HepG2 (cell line): ENCODE data around the gene CDK2. TPM values are rescaled to one million over a fixed set of nuclear protein-coding genes. Genes with fewer than 3 reads are reported as not detected.

Experiments
- EP300 ChIP-seq, 3 experiments: sonication (generic) in 1 of 3; formaldehyde crosslinking in 1 of 3; IDR thresholded peaks; 2 replicates each; pipeline versions ENCODE4 v1.5.1 to v1.6.1; 2011 to 2020; ENCODE audit warnings: low read depth in 2 of 3, low read length in 2 of 3, borderline replicate concordance in 1 of 3, improper control_type of control experiment in 1 of 3, mild to moderate bottlenecking in 1 of 3, missing genetic modification reagents in 1 of 3, moderate library complexity in 1 of 3
- HMG20B ChIP-seq: conservative IDR thresholded peaks from 2 replicates; pipeline ENCODE4 v1.6.1; 2016; ENCODE audit warnings: missing genetic modification reagents, missing compliant biosample characterization
- NKX3-1 ChIP-seq: sonication (generic); formaldehyde crosslinking; IDR thresholded peaks from 2 replicates; pipeline ENCODE4 v1.5.0; 2020; ENCODE audit warnings: missing genetic modification reagents
- NPAS2 ChIP-seq: sonication (generic); formaldehyde crosslinking; IDR thresholded peaks from 2 replicates; pipeline ENCODE4 v1.8.0; 2022; ENCODE audit warnings: mild to moderate bottlenecking, missing genetic modification reagents, borderline replicate concordance
- YEATS2 ChIP-seq: sonication (generic); formaldehyde crosslinking; IDR thresholded peaks from 2 replicates; pipeline ENCODE4 v1.4.0; 2020; ENCODE audit warnings: missing genetic modification reagents, borderline replicate concordance
- YEATS4 ChIP-seq: sonication (generic); formaldehyde crosslinking; IDR thresholded peaks from 2 replicates; pipeline ENCODE4 v1.4.0; 2020; ENCODE audit warnings: missing genetic modification reagents, borderline replicate concordance
- ZMYM3 ChIP-seq: sonication (generic); formaldehyde crosslinking; IDR thresholded peaks from 2 replicates; pipeline ENCODE4 v1.5.1; 2020; ENCODE audit warnings: mild to moderate bottlenecking, missing genetic modification reagents
- ZNF30 ChIP-seq: sonication (generic); formaldehyde crosslinking; IDR thresholded peaks from 2 replicates; pipeline ENCODE4 v1.5.0; 2020; ENCODE audit warnings: mild to moderate bottlenecking, missing genetic modification reagents
- ZNF547 ChIP-seq: sonication (generic); formaldehyde crosslinking; IDR thresholded peaks from 2 replicates; pipeline ENCODE4 v1.5.1; 2020; ENCODE audit warnings: mild to moderate bottlenecking, missing genetic modification reagents
- ZNF761 ChIP-seq: sonication (generic); formaldehyde crosslinking; conservative IDR thresholded peaks from 2 replicates; pipeline ENCODE4 v1.4.0; 2020; ENCODE audit warnings: mild to moderate bottlenecking, missing genetic modification reagents
- ZNF772 ChIP-seq: sonication (generic); formaldehyde crosslinking; IDR thresholded peaks from 2 replicates; pipeline ENCODE4 v1.5.0; 2020; ENCODE audit warnings: mild to moderate bottlenecking, missing genetic modification reagents
- polyA plus RNA-seq, 8 experiments: library from polyadenylated mRNA; depleted of rRNA in 3 of 8; stranded (reverse) in 7 of 8; unstranded in 1 of 8; fragments of >200 nt; fragmentation: Illumina TruSeq in 4 of 8; extraction: Trizol in 4 of 8; gene quantifications; 2 replicates each; pipeline versions ENCODE4 v1.2.1 to v1.2.3, GENCODE V29; 2011 to 2016; ENCODE audit warnings: low read depth in 4 of 8, missing spikeins in 1 of 8, mixed read lengths in 1 of 8; ENCODE audit not compliant: insufficient read depth in 1 of 8
- total RNA-seq, 5 experiments: library from RNA; depleted of rRNA; stranded (reverse); fragments of >200 nt; fragmentation: Illumina TruSeq; extraction: Trizol; gene quantifications; 2 replicates each; pipeline ENCODE4 v1.2.3, GENCODE V29; 2016; ENCODE audit warnings: low read depth in 1 of 5
- TF ChIP-seq, protein P1 (sequence below): sonication (generic); formaldehyde crosslinking; IDR thresholded peaks from 2 replicates; pipeline ENCODE4 v1.4.0; 2020; ENCODE audit warnings: mild to moderate bottlenecking, missing genetic modification reagents
- TF ChIP-seq, protein P2 (sequence below): sonication (generic); formaldehyde crosslinking; IDR thresholded peaks from 2 replicates; pipeline ENCODE4 v1.5.0; 2020; ENCODE audit warnings: missing genetic modification reagents, mild to moderate bottlenecking, borderline replicate concordance
- TF ChIP-seq, protein P3 (sequence below): sonication (generic); formaldehyde crosslinking; conservative IDR thresholded peaks from 2 replicates; pipeline ENCODE4 v1.5.0; 2020; ENCODE audit warnings: missing genetic modification reagents
- TF ChIP-seq, protein P4 (sequence below): sonication (generic); IDR thresholded peaks from 2 replicates; pipeline ENCODE4 v1.6.1; 2016; ENCODE audit warnings: low read depth, borderline replicate concordance
- TF ChIP-seq, protein P5 (sequence below): sonication (generic); formaldehyde crosslinking; IDR thresholded peaks from 2 replicates; pipeline ENCODE4 v1.5.1; 2020; ENCODE audit warnings: mild to moderate bottlenecking, missing genetic modification reagents, moderate library complexity

Gene CDK2
- total and polyA plus RNA-seq, 2 of the 13 experiments (the other 11 are each of a cell fraction or from before 2014, with no cell fraction given) = 47.5 to 52.6 TPM

DNA sequence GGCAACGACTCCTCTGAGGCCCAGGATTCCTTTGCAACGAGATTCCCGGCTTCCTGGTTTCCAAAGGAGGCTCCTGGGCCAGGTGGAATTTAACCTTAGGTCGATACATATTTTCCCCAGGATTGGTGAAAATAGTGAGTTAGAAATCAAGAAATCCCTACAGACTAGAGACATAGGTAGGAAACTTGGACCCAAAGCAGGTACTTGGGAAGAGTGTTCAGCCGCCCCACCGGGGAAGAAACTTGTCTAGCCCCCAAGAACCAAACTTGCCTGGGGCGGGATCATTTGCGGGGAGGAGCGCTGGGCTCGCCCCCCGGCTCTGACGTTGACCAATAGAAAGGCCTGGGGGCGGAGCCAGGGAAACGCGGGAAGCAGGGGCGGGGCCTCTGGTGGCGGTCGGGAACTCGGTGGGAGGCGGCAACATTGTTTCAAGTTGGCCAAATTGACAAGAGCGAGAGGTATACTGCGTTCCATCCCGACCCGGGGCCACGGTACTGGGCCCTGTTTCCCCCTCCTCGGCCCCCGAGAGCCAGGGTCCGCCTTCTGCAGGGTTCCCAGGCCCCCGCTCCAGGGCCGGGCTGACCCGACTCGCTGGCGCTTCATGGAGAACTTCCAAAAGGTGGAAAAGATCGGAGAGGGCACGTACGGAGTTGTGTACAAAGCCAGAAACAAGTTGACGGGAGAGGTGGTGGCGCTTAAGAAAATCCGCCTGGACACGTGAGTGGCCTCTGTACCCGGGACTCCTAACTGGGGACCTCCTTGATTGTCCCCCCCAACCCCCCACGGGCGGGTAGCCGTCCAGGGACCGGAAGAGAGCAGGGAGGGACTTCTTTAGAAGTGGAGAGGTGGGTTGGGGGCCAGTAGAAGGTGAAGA lies at the start of gene CDK2 (continued):
- TF ChIP-seq, protein P1, sequence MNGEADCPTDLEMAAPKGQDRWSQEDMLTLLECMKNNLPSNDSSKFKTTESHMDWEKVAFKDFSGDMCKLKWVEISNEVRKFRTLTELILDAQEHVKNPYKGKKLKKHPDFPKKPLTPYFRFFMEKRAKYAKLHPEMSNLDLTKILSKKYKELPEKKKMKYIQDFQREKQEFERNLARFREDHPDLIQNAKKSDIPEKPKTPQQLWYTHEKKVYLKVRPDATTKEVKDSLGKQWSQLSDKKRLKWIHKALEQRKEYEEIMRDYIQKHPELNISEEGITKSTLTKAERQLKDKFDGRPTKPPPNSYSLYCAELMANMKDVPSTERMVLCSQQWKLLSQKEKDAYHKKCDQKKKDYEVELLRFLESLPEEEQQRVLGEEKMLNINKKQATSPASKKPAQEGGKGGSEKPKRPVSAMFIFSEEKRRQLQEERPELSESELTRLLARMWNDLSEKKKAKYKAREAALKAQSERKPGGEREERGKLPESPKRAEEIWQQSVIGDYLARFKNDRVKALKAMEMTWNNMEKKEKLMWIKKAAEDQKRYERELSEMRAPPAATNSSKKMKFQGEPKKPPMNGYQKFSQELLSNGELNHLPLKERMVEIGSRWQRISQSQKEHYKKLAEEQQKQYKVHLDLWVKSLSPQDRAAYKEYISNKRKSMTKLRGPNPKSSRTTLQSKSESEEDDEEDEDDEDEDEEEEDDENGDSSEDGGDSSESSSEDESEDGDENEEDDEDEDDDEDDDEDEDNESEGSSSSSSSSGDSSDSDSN = 0 out of 2 replicates have a peak, but pooled peaks have one; percentile 20
- no peak for TF ChIP-seq EP300 (IDR thresholded peaks at IDR 0.05; ENCODE audit: low read depth in 2 of 2, low read length in 2 of 2)
- TF ChIP-seq EP300 (CRISPR knock-in tag; IDR thresholded peaks at IDR 0.05; ENCODE audit: borderline replicate concordance) = no peak
- TF ChIP-seq ZNF547 (CRISPR knock-in tag) = 0 out of 2 replicates have a peak, but pooled peaks have one; percentile 21
- TF ChIP-seq NKX3-1 (CRISPR knock-in tag) = peak; percentile 45; the same call in 1 of the 2 replicates
- TF ChIP-seq, protein P2, sequence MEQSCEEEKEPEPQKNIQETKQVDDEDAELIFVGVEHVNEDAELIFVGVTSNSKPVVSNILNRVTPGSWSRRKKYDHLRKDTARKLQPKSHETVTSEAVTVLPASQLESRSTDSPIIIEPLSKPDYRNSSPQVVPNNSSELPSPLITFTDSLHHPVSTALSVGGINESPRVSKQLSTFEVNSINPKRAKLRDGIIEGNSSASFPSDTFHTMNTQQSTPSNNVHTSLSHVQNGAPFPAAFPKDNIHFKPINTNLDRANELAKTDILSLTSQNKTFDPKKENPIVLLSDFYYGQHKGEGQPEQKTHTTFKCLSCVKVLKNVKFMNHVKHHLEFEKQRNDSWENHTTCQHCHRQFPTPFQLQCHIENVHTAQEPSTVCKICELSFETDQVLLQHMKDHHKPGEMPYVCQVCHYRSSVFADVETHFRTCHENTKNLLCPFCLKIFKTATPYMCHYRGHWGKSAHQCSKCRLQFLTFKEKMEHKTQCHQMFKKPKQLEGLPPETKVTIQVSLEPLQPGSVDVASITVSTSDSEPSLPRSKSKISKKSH (CRISPR knock-in tag) = no peak
- no peak for TF ChIP-seq ZNF30 (CRISPR knock-in tag)
- no peak for TF ChIP-seq ZNF761 (CRISPR knock-in tag)
- TF ChIP-seq YEATS2 (CRISPR knock-in tag) = peak; percentile 67; the same call in 1 of the 2 replicates
- TF ChIP-seq YEATS4 (CRISPR knock-in tag) = 0 out of 2 replicates have a peak, but pooled peaks have one; percentile 30
- TF ChIP-seq NPAS2 (CRISPR knock-in tag) = no peak
- TF ChIP-seq, protein P3, sequence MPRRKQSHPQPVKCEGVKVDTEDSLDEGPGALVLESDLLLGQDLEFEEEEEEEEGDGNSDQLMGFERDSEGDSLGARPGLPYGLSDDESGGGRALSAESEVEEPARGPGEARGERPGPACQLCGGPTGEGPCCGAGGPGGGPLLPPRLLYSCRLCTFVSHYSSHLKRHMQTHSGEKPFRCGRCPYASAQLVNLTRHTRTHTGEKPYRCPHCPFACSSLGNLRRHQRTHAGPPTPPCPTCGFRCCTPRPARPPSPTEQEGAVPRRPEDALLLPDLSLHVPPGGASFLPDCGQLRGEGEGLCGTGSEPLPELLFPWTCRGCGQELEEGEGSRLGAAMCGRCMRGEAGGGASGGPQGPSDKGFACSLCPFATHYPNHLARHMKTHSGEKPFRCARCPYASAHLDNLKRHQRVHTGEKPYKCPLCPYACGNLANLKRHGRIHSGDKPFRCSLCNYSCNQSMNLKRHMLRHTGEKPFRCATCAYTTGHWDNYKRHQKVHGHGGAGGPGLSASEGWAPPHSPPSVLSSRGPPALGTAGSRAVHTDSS (CRISPR knock-in tag) = no peak
- TF ChIP-seq ZMYM3 (CRISPR knock-in tag) = no peak
- TF ChIP-seq HMG20B = no peak
- TF ChIP-seq, protein P4, sequence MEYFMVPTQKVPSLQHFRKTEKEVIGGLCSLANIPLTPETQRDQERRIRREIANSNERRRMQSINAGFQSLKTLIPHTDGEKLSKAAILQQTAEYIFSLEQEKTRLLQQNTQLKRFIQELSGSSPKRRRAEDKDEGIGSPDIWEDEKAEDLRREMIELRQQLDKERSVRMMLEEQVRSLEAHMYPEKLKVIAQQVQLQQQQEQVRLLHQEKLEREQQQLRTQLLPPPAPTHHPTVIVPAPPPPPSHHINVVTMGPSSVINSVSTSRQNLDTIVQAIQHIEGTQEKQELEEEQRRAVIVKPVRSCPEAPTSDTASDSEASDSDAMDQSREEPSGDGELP = no peak
- TF ChIP-seq ZNF772 (CRISPR knock-in tag) = 0 out of 2 replicates have a peak, but pooled peaks have one; percentile 2
- TF ChIP-seq, protein P5, sequence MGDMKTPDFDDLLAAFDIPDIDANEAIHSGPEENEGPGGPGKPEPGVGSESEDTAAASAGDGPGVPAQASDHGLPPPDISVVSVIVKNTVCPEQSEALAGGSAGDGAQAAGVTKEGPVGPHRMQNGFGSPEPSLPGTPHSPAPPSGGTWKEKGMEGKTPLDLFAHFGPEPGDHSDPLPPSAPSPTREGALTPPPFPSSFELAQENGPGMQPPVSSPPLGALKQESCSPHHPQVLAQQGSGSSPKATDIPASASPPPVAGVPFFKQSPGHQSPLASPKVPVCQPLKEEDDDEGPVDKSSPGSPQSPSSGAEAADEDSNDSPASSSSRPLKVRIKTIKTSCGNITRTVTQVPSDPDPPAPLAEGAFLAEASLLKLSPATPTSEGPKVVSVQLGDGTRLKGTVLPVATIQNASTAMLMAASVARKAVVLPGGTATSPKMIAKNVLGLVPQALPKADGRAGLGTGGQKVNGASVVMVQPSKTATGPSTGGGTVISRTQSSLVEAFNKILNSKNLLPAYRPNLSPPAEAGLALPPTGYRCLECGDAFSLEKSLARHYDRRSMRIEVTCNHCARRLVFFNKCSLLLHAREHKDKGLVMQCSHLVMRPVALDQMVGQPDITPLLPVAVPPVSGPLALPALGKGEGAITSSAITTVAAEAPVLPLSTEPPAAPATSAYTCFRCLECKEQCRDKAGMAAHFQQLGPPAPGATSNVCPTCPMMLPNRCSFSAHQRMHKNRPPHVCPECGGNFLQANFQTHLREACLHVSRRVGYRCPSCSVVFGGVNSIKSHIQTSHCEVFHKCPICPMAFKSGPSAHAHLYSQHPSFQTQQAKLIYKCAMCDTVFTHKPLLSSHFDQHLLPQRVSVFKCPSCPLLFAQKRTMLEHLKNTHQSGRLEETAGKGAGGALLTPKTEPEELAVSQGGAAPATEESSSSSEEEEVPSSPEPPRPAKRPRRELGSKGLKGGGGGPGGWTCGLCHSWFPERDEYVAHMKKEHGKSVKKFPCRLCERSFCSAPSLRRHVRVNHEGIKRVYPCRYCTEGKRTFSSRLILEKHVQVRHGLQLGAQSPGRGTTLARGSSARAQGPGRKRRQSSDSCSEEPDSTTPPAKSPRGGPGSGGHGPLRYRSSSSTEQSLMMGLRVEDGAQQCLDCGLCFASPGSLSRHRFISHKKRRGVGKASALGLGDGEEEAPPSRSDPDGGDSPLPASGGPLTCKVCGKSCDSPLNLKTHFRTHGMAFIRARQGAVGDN (CRISPR knock-in tag) = peak; percentile 82
